H1 (cell line): ENCODE results near the gene CACNB1. TPM values are rescaled to one million over a fixed set of nuclear protein-coding genes. Genes with fewer than 3 reads are reported as not detected.

ENCODE experiments used
- CTCF ChIA-PET: fragments of 300-600 bp; sonication (Branson Sonifier 250); formaldehyde crosslinking; loops from one replicate; lab custom pipeline; 2021; ENCODE audit not compliant: partially characterized antibody; lab: Charles Lee
- POLR2A ChIA-PET: fragments of 300-600 bp; sonication (Branson Sonifier 250); formaldehyde crosslinking; loops from one replicate; lab custom pipeline; 2021; ENCODE audit warnings: inconsistent platforms; ENCODE audit not compliant: partially characterized antibody; lab: Charles Lee
- DNase-seq, 2 experiments: peaks; one replicate each; pipeline versions ENCODE4 v3.0.0 to v3.0.0-alpha.2; 2010 to 2022; ENCODE audit warnings: low spot score in 2 of 2, low read depth in 1 of 2, mixed read lengths in 1 of 2
- FAIRE-seq: peaks from 2 replicates; lab custom pipeline; 2011; peaks lifted over from hg19 to GRCh38; lab: Jason Lieb, UNC
- H2AFZ ChIP-seq: 2 replicates; pipeline ENCODE4 v1.8.1; 2012; ENCODE audit warnings: low read length, inconsistent platforms
- H2AK5ac ChIP-seq: 2 replicates; pipeline ENCODE4 v1.6.1; 2013; ENCODE audit warnings: low read depth, low read length
- H2BK120ac ChIP-seq: replicated peaks from 2 replicates; pipeline ENCODE3; 2013; ENCODE audit warnings: low read depth, low read length, inconsistent platforms
- H2BK12ac ChIP-seq: 2 replicates; pipeline ENCODE4 v1.6.1; 2013; ENCODE audit warnings: low read depth, low read length
- H2BK15ac ChIP-seq: 2 replicates; pipeline ENCODE4 v1.6.1; 2013; ENCODE audit warnings: low read length
- H2BK20ac ChIP-seq: 2 replicates; pipeline ENCODE4 v1.6.1; 2013; ENCODE audit warnings: low read length
- H2BK5ac ChIP-seq: 2 replicates; pipeline ENCODE4 v1.6.1; 2013; ENCODE audit warnings: low read depth, low read length
- H3K14ac ChIP-seq: 2 replicates; pipeline ENCODE4 v1.6.1; 2013; ENCODE audit warnings: inconsistent platforms; ENCODE audit not compliant: insufficient read length
- H3K18ac ChIP-seq: 2 replicates; pipeline ENCODE4 v1.6.1; 2013; ENCODE audit warnings: low read length; ENCODE audit errors: extremely low read depth
- H3K23ac ChIP-seq: 2 replicates; pipeline ENCODE4 v1.6.1; 2013; ENCODE audit warnings: inconsistent platforms; ENCODE audit not compliant: insufficient read length
- H3K23me2 ChIP-seq: 2 replicates; pipeline ENCODE4 v1.6.1; 2013; ENCODE audit warnings: low read depth, low read length
- H3K27ac ChIP-seq: 2 replicates; pipeline ENCODE4 v1.6.1; 2011; ENCODE audit warnings: low read depth, low read length, inconsistent platforms
- H3K27me3 ChIP-seq, 4 experiments: replicated peaks in 1 of 4; 1 replicate in 1 of 4; 2 replicates in 3 of 4; pipeline versions ENCODE4 v1.6.1 to v1.8.1; 2011 to 2013; ENCODE audit warnings: low read length in 3 of 4, mild to moderate bottlenecking in 3 of 4, inconsistent platforms in 2 of 4, mixed read lengths in 2 of 4, moderate library complexity in 1 of 4; ENCODE audit not compliant: control insufficient read depth in 3 of 4, insufficient read depth in 3 of 4; ENCODE audit errors: extremely low read depth in 1 of 4
- H3K36me3 ChIP-seq, 4 experiments: 2 replicates each; pipeline versions ENCODE4 v1.6.1 to v1.8.1; 2011 to 2013; ENCODE audit warnings: mild to moderate bottlenecking in 4 of 4, low read length in 3 of 4, moderate library complexity in 2 of 4, control low read depth in 1 of 4, inconsistent platforms in 1 of 4; ENCODE audit not compliant: insufficient read depth in 4 of 4, control insufficient read depth in 2 of 4
- H3K4ac ChIP-seq: replicated peaks from 2 replicates; pipeline ENCODE3; 2013; ENCODE audit warnings: low read length, low read depth, mixed read lengths, inconsistent platforms; ENCODE audit not compliant: insufficient read length
- H3K4me1 ChIP-seq, 4 experiments: replicated peaks in 1 of 4; 1 replicate in 1 of 4; 2 replicates in 3 of 4; pipeline versions ENCODE4 v1.6.1 to v1.8.1; 2011 to 2013; ENCODE audit warnings: low read length in 3 of 4, inconsistent platforms in 2 of 4, mixed read lengths in 1 of 4; ENCODE audit not compliant: insufficient read depth in 4 of 4, control insufficient read depth in 3 of 4
- H3K4me2 ChIP-seq, 2 experiments: 2 replicates each; pipeline versions ENCODE4 v1.6.1 to v1.8.1; 2011 to 2013; ENCODE audit warnings: low read depth in 2 of 2, low read length in 2 of 2, control low read depth in 1 of 2, inconsistent platforms in 1 of 2, mild to moderate bottlenecking in 1 of 2; ENCODE audit not compliant: insufficient read depth in 1 of 2
- H3K4me3 ChIP-seq, 4 experiments: fragments of 200-600, 300-600 bp in 1 of 4; sonication (generic), shearing (Covaris generic), sonication (Bioruptor Twin) in 1 of 4; 2 replicates each; pipeline versions ENCODE4 v1.5.1 to v1.8.1; 2011 to 2016; ENCODE audit warnings: low read length in 4 of 4, low read depth in 3 of 4, control low read depth in 2 of 4, inconsistent platforms in 2 of 4, mild to moderate bottlenecking in 2 of 4, mixed read lengths in 1 of 4, moderate library complexity in 1 of 4; ENCODE audit not compliant: insufficient read depth in 2 of 4; ENCODE audit errors: extremely low read depth in 1 of 4
- H3K56ac ChIP-seq: replicated peaks from 2 replicates; pipeline ENCODE3; 2013; ENCODE audit warnings: low read depth, mild to moderate bottlenecking, mixed read lengths, low read length, inconsistent platforms; ENCODE audit not compliant: insufficient read length
- H3K79me1 ChIP-seq: 2 replicates; pipeline ENCODE4 v1.6.1; 2013; ENCODE audit warnings: low read depth, low read length, control low read depth
- H3K79me2 ChIP-seq, 2 experiments: 2 replicates each; pipeline versions ENCODE4 v1.6.1 to v1.8.1; 2012 to 2013; ENCODE audit warnings: low read length in 2 of 2, mild to moderate bottlenecking in 2 of 2, inconsistent platforms in 1 of 2; ENCODE audit not compliant: insufficient read depth in 2 of 2, control insufficient read depth in 1 of 2
- H3K9ac ChIP-seq, 4 experiments: replicated peaks in 1 of 4; 1 replicate in 1 of 4; 2 replicates in 3 of 4; pipeline versions ENCODE4 v1.6.1 to v1.8.1; 2011 to 2013; ENCODE audit warnings: low read depth in 3 of 4, low read length in 3 of 4, control low read depth in 2 of 4, mild to moderate bottlenecking in 2 of 4, moderate library complexity in 2 of 4, inconsistent platforms in 1 of 4; ENCODE audit errors: extremely low read depth in 1 of 4
- H3K9me3 ChIP-seq, 2 experiments: 2 replicates each; pipeline versions ENCODE4 v1.6.1 to v1.8.1; 2012 to 2013; ENCODE audit warnings: mild to moderate bottlenecking in 2 of 2, moderate library complexity in 2 of 2, control low read depth in 1 of 2, inconsistent platforms in 1 of 2, low read depth in 1 of 2, low read length in 1 of 2, mixed read lengths in 1 of 2; ENCODE audit not compliant: insufficient read depth in 2 of 2
- H4K20me1 ChIP-seq, 2 experiments: replicated peaks in 1 of 2; 2 replicates each; pipeline versions ENCODE3 to v1.8.1; 2011 to 2013; ENCODE audit warnings: inconsistent platforms in 2 of 2, low read length in 2 of 2, mild to moderate bottlenecking in 1 of 2; ENCODE audit not compliant: insufficient read depth in 2 of 2, control insufficient read depth in 1 of 2
- H4K5ac ChIP-seq: 2 replicates; pipeline ENCODE4 v1.6.1; 2013; ENCODE audit warnings: low read length, low read depth, mixed read lengths, inconsistent platforms; ENCODE audit not compliant: insufficient read length
- H4K8ac ChIP-seq: 2 replicates; pipeline ENCODE4 v1.8.0; 2013; ENCODE audit warnings: mild to moderate bottlenecking, moderate library complexity, low read length, inconsistent platforms; ENCODE audit not compliant: insufficient read depth; ENCODE audit errors: extremely low read depth
- H4K91ac ChIP-seq: replicated peaks from 2 replicates; pipeline ENCODE3; 2013; ENCODE audit warnings: low read length, mixed read lengths, inconsistent platforms; ENCODE audit not compliant: insufficient read length
- BACH1 ChIP-seq: IDR thresholded peaks from 2 replicates; pipeline ENCODE4 v1.6.1; 2012; ENCODE audit warnings: low read length, improper control_type of control experiment
- CREB1 ChIP-seq: IDR thresholded peaks from 2 replicates; pipeline ENCODE4 v1.6.1; 2012; ENCODE audit warnings: inconsistent platforms
- MAX ChIP-seq: IDR thresholded peaks from 2 replicates; pipeline ENCODE4 v1.6.1; 2012; ENCODE audit warnings: inconsistent platforms
- TAF7 ChIP-seq: optimal IDR thresholded peaks from 2 replicates; pipeline ENCODE3; 2011; ENCODE audit warnings: low read depth, mild to moderate bottlenecking, inconsistent platforms, low read length, moderate library complexity, borderline replicate concordance
- TCF12 ChIP-seq: IDR thresholded peaks from 2 replicates; pipeline ENCODE4 v1.6.1; 2011; ENCODE audit warnings: low read depth, mild to moderate bottlenecking, low read length
- WGBS, 2 experiments: shearing (Covaris generic) in 1 of 2; methylation state at CpG; one replicate each; pipeline versions ENCODE4 v1.1.6 to v1.1.7; 2013 to 2015; ENCODE audit warnings: low lambda C conversion rate in 2 of 2, mixed read lengths in 2 of 2, inconsistent platforms in 1 of 2, low coverage in 1 of 2, missing lambda C conversion rate in 1 of 2; ENCODE audit not compliant: insufficient replicate concordance in 2 of 2, insufficient coverage in 1 of 2, insufficient read length in 1 of 2; ENCODE audit errors: extremely low coverage in 1 of 2, missing lambda C conversion rate in 1 of 2; 5-methylcytosine and 5-hydroxymethylcytosine counted together
- polyA plus RNA-seq, 7 experiments: library from polyadenylated mRNA; depleted of rRNA in 3 of 7; stranded (reverse) in 5 of 7; unstranded in 2 of 7; fragments of >200 nt in 5 of 7; fragments of 200-250 nt in 2 of 7; gene quantifications; 1 replicate in 5 of 7; 2 replicates in 1 of 7; 4 replicates in 1 of 7; pipeline versions ENCODE4 v1.2.1 to v1.2.3, GENCODE V29; 2011 to 2013; ENCODE audit warnings: missing spikeins in 2 of 7, mixed read lengths in 2 of 7
- total RNA-seq: library from RNA; stranded (reverse); fragmentation: NEBNext Ultra II Directional; extraction: Animal tissue kit (Norgen Biotek cat#: 25700); gene quantifications from 2 replicates; pipeline ENCODE4 v1.2.1, GENCODE V29; 2021

Gene CACNB1
- total and polyA plus RNA-seq, 2 of the 8 experiments (the other 6 are each of a cell fraction or from before 2014, with no cell fraction given) = 7.2 to 17.8 TPM

- H4K8ac ChIP-seq = no peak overlapping the region
- no peaks in the 10 kb centered on the region for H3K27me3 ChIP-seq
- no peak overlapping the region for H3K56ac ChIP-seq
- FAIRE-seq (no peak), DNase-seq (no peak)
- H3K36me3 ChIP-seq = no peaks in the 10 kb centered on the region
- H3K9me3 ChIP-seq = no peaks in the 10 kb centered on the region
- H3K79me1 ChIP-seq = no peaks in the 10 kb centered on the region
- H3K23me2 ChIP-seq = no peaks in the 10 kb centered on the region
- no peaks in the 10 kb centered on the region for H3K79me2 ChIP-seq
- H2BK15ac ChIP-seq = no peak overlapping the region
- 0 out of 7 replicates have a peak, but pooled peaks cover 0 to 4% (median 0%) of the 10 kb centered on the region in 4 experiments for H3K4me1 ChIP-seq
- no peak overlapping the region for H3K4ac ChIP-seq
- H4K91ac ChIP-seq = no peak overlapping the region
- no peak overlapping the region for H3K4me2 ChIP-seq
- H3K27ac ChIP-seq = no peak overlapping the region
- no peak overlapping the region for H3K14ac ChIP-seq
- 86% methylated on average over 9 of the region's 9 CpGs; no CpG with 5 or more reads in 1 of the 2 experiments for WGBS, 2 experiments
- H2BK120ac ChIP-seq = no peak overlapping the region
- H2AK5ac ChIP-seq = no peak overlapping the region
- no peak overlapping the region for H4K5ac ChIP-seq
- ChIA-PET POLR2A (interaction anchor here (0.9 kb wide), 1 partner anchor 26 kb away, joined by 3 read pairs; no protein-coding TSS in a partner anchor), CTCF (interaction anchor here (0.6 to 3.7 kb wide), 7 partner anchors 9 to 226 kb away, joined by 3 to 23 read pairs (median 7); partner anchors contain the start of gene ARL5C)
- H2BK20ac ChIP-seq = no peak overlapping the region
- H3K18ac ChIP-seq = no peak overlapping the region
- H2BK5ac ChIP-seq = no peak overlapping the region
- no peak overlapping the region for H3K4me3 ChIP-seq
- H3K23ac ChIP-seq = no peak overlapping the region
- H4K20me1 ChIP-seq = no peaks in the 10 kb centered on the region
- H3K9ac ChIP-seq = no peak overlapping the region
- H2AFZ ChIP-seq = no peak overlapping the region
- H2BK12ac ChIP-seq = 0 out of 2 replicates have a peak overlapping the region, but pooled peaks have one; percentile 13
- no peak for TF ChIP-seq CREB1
- TF ChIP-seq TCF12 = no peak
- TF ChIP-seq BACH1 = no peak
- no peak for TF ChIP-seq MAX
- TF ChIP-seq TAF7 = no peak
These were observed 53.0 kb downstream of the CACNB1 start for GRCh38 chr17:39144416-39144840.
